ENCODE results near the gene GNG3.
"Not testable (repeated sequence)": the region's sequence is repeated elsewhere in the genome, so short reads cannot be mapped to it uniquely, and the experiment has no call there.

Gene GNG3

DNA sequence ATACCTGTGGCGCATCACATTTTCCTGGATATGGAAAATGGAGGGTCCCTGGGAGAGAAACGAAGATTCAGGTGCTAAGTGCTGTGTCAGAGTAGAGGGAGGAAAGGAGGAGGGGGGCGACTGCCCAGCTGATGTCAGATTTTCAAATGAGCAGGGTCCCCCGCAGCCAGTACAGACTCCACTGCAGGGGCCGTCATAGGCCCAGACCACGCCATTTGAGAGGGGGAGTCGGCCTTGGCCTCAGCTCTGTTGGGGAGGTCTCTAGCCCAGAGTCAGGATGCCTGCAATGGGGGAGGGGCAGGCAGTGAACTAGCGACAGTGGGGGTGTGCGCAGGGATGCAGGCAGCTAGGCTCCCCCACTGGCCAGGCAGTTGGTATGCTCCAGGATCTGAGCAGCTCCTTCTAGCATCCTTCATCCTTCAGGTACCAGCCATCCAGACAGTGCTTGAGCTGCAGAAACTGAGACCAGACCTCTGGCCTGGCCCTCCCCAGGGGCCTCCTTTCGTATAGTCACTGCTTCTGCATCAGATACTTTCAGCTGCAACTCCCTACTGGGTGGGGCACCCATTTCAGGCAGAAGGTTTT is at the start of gene GNG3, which contains the start of gene BSCL2:
Gene GNG3 (plus strand): TSS at position 400 of the 585 bp plus-strand sequence. CDS start 620 bp downstream, outside the sequence.
Gene BSCL2 (minus strand): TSS at position 148 of the 585 bp plus-strand sequence. CDS start 229 bp downstream, outside the sequence.
- no peak for DNase-seq

DNA sequence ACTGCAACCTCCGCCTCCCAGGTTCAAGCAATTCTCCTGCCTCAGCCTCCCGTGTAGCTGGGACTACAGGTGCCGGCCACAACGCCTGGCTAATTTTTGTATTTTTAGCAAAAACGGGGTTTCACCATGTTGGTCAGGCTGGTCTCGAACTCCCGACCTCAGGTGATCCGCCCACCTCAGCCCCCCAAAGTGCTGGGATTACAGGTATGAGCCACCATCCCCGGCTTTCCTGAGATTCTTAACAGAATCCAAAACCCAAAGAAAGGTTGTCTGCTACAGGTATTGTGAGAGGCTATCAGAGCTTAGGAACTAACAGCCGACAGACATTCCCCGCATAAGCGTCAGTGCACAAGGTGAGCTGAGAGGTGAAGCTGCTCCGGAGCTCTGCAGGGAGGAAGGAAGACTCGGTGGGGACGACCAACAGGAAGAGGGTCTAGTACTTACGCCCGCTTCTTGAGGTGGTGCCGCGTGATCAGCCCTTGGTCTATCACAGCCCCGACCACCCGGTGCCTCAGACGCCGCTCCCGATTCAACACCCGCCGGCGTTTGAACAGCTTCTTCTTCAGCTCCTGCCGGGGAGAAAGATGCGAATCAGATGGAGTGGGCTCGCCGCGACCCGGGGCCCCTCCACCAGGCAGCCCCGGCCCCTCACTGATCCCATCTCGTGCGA is 42.9 kb upstream of the GNG3 start:
- DNase-seq, result peak; percentile 60

DNA sequence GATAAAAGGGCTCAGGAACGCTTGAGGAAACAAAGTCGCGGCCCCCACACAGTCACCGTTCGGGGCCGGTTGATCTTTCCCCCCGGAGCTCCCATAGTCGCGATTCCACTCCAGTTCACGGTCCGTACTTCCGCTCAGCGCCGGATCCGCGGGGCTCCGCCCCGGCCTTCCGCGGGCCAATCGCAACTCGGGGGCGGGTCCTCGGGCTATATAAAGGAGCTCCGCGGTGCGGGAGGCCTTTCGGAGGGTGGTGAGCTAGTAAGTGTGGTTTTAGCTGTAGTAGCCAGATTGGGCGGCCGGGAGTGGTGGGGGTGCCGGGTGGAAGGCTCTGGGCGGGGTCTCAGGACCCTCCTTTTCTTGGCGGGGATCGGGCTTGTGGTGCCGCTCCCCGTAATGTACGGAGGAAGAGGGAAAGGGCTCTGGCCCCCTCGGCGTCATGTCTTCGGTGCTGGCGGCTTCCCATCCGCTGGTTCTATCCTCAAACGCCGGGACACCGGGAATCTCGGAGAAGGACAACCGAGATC is 42.3 kb upstream of the GNG3 start, which contains the start of the genes C11orf98 and CSKMT:
Gene C11orf98 (minus strand): TSS at position 136 of the 524 bp plus-strand sequence. CDS start 41 bp downstream, at position 95.
Gene CSKMT (plus strand): TSS at position 238 of the 524 bp plus-strand sequence. CDS start 568 bp downstream, outside the sequence.
- DNase-seq, result peak; percentile 95

DNA sequence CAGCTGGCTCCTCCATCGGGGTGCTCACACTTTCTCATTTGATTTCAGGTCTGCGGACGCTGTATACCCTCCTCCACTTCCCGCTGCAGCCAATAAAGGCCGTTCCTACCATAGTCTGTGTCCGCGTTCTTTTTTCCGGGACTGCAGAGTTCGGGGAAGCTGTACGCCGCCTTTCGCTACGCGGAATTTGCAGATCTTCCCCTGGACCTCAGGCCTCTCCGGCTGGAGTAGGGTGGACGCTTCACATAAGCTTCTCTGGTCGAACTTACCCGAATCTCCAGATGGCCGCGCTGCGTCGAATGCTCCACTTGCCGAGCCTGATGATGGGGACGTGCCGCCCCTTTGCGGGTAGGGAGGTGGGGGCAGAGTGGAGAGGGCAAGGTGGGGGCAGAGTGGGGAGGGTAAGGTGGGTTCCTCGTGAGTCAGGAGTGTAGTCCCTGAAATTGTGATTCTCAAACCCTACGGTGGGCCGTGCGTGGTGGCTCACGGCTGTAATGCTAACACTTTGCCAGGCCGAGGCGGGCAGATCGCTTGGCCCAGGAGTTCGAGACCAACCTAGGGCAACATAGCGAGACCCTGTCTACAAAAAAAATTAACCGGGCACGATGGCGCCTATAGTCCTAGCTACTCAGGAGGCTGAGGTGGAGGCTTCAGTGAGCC is 41.7 kb upstream of the GNG3 start:
- DNase-seq, result peak; percentile 65

DNA sequence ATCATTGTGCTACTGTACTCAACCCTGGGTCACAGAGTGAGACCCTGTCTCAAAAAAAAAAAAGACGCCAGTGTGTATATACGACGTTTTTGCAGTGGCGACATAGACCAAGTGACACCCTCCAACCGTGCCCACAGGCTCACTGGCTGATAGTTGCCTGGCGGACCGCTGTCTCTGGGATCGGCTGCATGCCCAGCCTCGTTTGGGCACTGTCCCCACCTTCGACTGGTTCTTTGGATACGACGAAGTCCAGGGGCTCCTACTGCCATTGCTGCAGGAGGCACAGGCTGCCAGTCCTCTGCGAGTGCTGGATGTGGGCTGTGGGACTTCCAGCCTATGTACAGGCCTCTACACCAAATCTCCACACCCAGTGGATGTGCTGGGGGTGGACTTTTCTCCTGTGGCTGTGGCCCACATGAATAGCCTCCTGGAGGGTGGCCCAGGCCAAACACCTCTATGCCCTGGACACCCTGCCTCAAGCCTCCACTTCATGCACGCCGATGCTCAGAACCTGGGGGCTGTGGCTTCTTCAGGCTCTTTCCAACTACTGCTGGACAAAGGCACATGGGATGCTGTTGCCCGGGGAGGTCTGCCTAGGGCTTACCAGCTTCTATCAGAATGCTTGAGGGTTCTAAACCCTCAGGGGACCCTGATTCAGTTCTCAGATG is 41.1 kb upstream of the GNG3 start:
- no peak for DNase-seq

DNA sequence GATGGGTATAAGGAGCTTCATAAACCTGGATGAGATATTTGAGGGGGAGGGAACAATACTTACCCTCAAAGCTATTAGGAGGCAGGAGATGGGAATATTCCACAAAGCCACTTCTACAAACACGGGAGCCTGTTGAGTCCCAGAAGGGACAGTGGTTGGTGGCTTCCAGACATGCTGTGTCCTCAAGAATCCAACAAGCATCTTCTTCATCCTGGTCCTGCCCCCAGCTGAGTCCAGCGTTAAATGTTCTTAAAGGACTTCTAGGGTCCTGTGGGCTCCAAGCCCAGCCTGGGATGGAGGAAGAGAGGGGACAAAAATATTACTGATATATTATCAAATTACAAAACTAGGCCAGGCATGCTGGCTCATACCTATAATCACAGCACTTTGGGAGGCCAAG is 40.0 kb upstream of the GNG3 start:
- no peak for DNase-seq

DNA sequence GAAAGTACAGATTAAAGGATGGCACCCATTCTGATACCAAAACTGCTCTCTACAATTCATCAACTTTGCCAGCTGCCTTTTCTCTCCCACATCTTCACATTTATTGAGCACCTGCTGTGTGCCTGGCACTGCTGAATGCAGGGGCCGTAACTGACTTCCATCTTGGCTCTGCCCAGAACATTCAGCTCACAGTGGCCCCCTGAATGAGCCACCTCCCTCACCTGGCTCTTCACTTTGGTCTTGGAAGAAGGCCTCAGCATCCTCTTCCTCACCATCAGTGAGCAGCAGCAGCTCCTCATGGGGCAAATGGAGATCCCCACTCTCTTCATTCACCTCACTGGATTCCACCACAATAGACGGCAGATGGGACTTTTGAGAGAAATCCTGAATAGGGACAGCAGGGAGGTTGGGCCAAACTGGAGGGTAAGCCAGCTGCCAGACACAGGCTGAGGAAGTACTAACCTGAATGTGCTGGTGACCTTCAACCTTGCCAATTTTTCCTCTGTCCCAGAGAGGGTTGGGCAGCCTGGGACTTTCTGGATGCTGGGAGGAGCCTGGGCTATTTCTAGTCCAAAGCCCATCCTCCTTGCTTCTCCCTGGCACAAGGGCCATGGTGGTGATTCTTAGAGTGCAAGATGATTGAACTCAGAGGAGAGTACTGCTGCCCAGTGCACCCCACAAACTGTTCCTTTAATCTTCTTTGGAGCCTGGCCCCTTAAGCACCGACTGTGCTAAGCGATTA is 37.9 kb upstream of the GNG3 start:
- DNase-seq, result no peak

DNA sequence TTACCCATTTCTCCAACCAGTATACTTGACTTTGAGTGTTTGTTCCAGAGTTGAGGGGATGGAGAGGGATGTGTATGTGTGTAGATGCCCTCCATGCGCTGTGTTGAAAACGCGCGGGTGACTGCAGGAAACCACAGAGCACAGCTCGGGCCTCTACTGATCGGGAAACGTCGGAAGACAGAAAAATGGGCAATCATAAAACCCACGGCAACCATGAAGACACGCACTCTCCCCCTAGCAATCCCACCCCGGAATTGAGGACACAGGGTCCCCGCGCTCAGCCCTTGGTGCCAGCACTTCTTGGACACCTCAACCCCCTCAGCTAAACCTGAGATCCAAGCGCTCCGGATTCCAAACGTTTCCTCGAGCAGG is 36.3 kb upstream of the GNG3 start:
- no peak for DNase-seq

DNA sequence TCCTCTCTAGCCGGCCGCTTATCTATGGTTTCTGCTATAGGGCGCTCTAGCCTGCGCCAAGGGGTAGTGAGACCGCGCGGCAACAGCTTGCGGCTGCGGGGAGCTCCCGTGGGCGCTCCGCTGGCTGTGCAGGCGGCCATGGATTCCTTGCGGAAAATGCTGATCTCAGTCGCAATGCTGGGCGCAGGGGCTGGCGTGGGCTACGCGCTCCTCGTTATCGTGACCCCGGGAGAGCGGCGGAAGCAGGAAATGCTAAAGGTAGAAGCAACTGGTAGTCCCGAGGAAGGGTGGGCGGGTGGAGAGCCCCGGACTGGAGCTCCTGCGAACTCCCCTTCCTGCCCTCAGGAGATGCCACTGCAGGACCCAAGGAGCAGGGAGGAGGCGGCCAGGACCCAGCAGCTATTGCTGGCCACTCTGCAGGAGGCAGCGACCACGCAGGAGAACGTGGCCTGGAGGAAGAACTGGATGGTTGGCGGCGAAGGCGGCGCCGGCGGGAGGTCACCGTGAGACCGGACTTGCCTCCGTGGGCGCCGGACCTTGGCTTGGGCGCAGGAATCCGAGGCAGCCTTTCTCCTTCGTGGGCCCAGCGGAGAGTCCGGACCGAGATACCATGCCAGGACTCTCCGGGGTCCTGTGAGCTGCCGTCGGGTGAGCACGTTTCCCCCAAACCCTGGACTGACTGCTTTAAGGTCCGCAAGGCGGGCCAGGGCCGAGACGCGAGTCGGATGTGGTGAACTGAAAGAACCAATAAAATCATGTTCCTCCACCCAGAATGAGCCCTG is 35.7 kb upstream of the GNG3 start, which contains the start of the genes LBHD1 and UQCC3:
Gene LBHD1 (minus strand): TSS at position 660 of the 782 bp plus-strand sequence. CDS start 2,236 bp downstream, outside the sequence.
Gene UQCC3 (plus strand): TSS at position 66 of the 782 bp plus-strand sequence. CDS start 73 bp downstream, at position 139.
- DNase-seq, result peak; percentile 75

DNA sequence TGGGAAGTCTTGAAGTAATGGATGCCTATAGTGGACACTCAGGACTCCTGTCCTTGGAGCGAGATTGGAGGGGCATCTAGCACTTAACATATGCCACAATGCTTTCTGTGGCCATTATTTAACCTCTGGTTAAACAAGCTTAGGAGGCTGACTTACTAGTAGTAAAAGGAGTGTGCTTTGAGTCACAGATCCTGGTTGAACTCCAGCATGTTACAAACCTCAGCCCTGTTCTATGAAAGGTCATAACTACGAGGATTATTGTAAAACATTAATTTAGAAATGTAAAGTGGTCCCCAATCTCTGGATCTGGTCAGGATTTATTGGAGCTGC is 34.3 kb upstream of the GNG3 start:
- no peak for DNase-seq

DNA sequence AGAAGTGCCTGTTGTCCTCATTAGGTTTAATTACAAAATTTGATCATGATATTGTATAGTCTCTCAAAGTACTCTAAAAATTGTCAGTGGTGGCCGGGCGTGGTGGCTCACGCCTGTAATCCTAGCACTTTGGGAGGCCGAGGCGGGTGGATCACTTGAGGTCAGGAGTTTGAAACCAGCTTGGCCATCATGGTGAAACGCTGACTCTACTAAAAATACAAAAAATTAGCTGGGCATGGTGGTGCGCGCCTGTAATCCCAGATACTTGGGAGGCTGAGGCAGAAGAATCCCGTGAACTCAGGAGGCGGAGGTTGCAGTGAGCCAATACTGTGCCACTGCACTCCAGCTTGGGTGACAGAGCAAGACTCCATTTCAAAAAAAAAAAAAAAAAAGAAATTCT is 32.1 kb upstream of the GNG3 start:
- DNase-seq, result not testable (repeated sequence)

DNA sequence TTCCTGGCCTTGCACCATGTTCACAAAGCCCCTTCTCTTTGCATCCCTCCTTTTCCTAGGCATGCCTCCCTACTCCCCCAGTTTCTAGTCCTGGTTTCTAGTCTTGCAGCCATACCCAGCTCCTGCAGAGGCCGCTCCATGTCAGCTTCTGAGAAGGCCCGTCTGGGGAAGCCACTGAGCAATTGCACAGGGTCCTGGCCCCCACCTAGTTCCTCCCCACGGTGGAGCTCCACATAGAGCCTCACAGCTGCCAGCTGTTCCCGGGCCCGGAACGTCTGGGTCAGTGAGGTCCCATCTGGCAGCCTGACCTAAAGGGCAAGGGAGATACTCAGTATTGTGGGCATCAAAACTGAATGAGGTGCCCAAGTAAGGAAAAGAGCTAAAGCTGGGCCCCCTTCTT is 30.8 kb upstream of the GNG3 start:
- no peak for DNase-seq

DNA sequence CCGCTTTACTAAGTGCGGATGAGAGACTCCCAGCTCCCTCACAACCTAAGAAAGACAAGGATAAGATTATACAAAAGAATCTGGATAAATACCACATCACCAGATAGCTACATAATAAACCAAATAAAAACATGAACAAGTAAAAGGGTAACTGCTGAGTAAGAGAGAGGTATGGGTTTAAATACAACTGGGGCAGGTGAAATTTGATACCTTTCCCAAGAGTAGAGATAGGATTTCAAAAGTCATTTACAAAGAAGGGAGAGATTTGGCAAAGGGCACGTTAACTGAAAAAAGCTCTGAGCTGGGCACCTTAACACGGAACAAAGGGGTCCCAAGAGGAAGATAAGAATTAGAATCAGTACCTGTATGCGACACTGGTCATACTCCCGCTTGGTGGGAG is 30.3 kb upstream of the GNG3 start:
- DNase-seq, result no peak

DNA sequence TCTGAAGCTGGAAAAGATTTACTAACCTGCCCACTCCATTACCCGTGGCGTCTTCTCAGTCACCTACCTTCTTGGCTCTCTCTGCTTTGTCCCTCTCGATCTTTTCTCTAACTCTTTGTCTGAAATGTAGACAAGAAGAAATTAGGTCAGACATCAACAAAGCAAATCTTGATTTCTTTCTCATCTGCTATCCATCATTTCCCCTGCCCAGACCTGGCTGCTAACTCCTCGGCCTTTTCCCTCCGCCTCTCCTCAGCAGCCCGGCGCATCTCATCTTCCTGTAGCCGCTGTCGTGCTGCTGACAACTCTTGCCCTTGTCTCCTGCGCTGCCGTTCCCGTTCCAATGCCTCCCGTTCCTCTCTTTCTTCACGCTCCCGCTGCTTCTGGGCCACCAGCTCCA is 29.8 kb upstream of the GNG3 start:
- DNase-seq, result no peak

DNA sequence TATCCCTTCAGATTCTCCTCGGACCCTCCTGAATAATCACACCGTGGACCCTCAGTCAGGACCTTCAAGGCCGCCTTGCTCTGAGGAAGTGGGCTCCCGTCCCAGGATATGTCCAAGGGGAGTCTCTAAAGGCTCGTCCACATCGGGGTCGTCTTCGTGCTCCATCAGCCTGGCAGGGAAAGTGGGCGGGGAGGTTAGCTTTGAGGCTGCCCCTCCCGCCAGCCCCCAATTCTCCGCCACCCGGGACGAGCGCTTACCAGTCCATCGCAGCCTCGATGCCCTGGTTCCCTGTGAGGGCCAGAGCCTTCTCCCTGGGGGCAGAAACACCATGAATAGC is 29.1 kb upstream of the GNG3 start:
- DNase-seq, result no peak

DNA sequence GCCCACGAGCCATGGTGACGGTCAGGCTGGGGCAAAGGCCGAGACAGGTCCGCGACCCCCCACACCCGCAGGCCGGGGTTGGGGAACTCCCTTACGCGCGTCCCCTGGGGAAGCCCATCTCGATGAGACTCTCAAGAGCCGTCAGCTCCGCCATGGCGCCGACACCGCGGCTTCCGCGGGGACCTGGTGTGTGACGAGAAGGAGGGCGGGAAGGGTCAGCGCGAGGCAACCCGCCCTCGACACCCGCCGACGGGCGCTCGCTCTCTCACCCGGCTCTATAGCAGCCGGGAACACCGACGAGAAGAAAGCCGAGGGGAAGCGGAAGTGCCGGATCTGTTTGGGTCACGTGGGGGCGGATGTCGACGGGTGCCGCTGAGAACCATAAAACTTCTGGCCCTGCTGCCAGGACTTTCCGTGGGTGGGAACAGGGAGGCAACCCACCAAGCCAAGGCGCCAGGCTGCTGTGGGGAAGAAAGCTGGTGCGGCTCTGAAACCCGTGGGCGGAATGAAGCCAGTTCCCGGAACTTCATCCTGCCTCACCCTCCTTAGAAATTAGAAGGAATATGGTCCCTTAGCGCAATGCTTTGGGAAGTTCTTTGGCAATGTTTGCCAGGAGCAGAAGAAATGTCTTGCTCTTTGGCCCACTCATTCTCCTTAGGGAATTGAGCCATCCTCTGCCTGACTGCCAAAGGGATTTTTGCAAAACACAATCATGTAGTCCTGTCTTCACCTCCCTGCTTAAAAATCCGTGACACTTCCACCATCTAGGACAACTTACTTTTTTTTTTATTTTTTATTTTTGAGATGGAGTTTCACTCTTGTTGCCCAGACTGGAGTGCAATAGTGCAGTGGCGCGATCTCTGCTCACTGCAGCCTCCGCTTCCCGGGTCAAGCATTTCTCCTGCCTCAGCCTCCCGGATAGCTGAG is 28.4 kb upstream of the GNG3 start, which contains the start of gene UBXN1:
Gene UBXN1 (minus strand): TSS at position 304 of the 927 bp plus-strand sequence. CDS start 150 bp downstream, at position 154.
- DNase-seq, result peak; percentile 85

DNA sequence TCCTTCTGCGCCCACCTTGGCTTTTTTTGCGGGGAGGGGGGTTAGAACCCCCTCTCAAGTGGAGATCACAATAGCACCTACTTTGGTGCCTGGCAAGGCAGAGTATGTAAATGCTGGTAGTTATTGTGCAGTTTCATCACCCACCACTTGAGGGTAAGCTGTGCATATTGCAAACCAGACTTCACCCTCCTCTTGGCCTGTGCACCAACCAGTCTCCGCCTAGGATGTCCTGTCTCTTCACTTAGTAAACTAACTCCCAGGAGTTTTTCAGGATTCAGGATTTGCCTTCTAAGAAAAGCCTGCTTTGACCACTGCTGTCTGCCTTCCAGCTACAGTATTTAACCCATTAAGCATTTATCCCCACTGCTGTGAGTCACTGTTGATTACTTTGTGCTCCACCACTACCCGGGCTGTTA is 26.6 kb upstream of the GNG3 start:
- peak; percentile 47 for DNase-seq

DNA sequence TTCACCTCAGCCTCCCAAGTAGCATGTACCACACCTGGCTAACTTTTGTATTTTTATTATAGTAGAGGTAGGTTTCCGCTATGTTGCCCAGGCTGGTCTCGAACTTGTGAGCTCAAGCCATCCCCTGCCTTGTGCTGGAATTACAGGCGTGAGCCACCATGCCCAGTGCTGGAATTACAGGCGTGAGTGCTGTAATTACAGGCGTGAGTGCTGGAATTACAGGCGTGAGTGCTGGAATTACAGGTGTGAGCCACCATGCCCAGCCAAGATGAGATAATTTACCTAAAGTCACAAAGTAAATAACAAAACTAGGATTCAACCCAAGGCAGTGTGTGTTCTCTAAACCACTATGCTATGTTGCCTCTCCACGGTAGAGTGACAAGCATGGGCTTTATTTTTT is 25.0 kb upstream of the GNG3 start:
- no peak for DNase-seq

DNA sequence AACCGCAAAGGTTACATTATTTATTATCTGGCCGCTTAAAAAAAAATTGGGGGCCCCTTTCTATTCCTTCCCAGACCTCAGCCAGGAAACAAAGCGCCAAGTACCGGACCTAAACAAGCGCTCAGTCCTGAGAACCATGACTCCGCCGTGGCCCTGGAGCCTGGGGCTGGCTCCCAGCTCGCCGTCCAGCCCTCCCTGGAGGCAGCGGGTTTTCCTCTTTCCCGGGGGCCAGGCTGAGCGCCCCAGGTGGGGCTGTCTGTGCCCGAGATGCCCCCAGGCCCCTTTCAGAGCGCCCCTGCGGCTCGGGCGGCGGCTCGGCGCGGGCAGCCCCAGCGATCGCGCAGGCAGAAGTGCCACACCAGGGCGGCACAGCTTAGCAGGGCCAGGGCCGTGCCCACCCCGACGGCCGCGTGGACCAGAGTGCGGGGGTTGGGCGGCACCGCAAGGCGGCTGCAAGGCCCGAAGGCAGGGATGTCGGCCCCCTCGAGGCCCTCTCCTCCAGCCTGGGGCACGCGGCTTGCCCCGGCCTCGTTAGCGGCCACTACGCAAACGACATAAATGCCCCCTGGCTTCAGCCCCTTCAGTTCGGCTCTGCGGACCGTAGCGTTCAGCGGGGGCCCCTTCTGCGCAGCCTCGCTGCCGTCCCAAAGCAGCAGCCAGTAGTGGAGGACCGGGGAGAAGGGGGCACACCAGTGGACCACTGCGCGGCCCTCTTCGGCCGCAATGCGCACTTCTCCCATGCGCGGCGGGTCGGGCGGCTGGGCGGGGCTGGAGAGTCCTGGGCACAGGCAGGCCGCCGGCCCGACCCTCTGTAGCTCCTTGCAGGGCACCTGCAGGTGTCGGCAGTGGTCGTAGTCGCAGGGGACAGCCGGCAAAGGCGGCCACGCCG is 19.7 kb upstream of the GNG3 start:
- DNase-seq, result no peak

Measured in CD4-positive, alpha-beta T cell treated with Interleukin-6 for 4 hours (primary cell).